Neural progenitor cell (in vitro differentiated cells): ENCODE data around the gene PIGM.

ENCODE experiments used
- EZH2 ChIP-seq: fragments of 200-600 bp; sonication (generic); IDR thresholded peaks from 2 replicates; pipeline ENCODE4 v1.6.1; 2017; ENCODE audit warnings: antibody characterized with exemption, mild to moderate bottlenecking, moderate library complexity
- EZH2phosphoT487 ChIP-seq: fragments of 200-600 bp; sonication (generic); IDR thresholded peaks from 2 replicates; pipeline ENCODE4 v1.6.1; 2017; ENCODE audit warnings: antibody characterized with exemption
- TF ChIP-seq, protein P1 (sequence below): fragments of 200-600 bp; sonication (generic); IDR thresholded peaks from 2 replicates; pipeline ENCODE4 v1.5.1; 2017; ENCODE audit warnings: antibody characterized with exemption, mild to moderate bottlenecking

DNA sequence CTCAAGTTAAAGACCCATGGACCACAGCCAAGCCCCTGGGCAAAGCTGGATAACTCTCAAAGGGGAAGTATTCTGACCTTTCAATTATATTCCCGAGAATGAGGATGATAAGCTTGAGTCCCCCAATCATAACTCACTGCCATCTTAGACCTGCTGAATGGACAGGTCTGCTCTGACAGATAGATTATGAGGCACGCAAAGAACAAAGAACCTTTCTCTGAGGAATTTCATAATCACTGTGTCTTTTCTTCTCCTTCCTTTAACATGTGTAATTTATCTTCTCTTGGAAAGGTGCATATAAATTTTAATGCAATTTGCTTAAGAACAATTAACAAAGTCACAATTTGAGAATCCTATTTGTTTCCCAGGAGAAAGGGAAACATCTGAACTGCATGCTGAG, 22.0 kb downstream of the PIGM start:
- TF ChIP-seq, protein P1, sequence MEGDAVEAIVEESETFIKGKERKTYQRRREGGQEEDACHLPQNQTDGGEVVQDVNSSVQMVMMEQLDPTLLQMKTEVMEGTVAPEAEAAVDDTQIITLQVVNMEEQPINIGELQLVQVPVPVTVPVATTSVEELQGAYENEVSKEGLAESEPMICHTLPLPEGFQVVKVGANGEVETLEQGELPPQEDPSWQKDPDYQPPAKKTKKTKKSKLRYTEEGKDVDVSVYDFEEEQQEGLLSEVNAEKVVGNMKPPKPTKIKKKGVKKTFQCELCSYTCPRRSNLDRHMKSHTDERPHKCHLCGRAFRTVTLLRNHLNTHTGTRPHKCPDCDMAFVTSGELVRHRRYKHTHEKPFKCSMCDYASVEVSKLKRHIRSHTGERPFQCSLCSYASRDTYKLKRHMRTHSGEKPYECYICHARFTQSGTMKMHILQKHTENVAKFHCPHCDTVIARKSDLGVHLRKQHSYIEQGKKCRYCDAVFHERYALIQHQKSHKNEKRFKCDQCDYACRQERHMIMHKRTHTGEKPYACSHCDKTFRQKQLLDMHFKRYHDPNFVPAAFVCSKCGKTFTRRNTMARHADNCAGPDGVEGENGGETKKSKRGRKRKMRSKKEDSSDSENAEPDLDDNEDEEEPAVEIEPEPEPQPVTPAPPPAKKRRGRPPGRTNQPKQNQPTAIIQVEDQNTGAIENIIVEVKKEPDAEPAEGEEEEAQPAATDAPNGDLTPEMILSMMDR: no peak
- TF ChIP-seq EZH2 (no peak), EZH2phosphoT487 (no peak)
